OCI-LY3 (cell line): ENCODE results near the gene FRMPD2.

ENCODE experiments used
- EZH2phosphoT487 ChIP-seq: fragments of 200-600 bp; shearing (Covaris generic); IDR thresholded peaks from 2 replicates; pipeline ENCODE4 v1.6.1; 2018; ENCODE audit warnings: antibody characterized with exemption, mixed run types, low read depth
- TF ChIP-seq, protein P1 (sequence below): fragments of 200-600, 300-600 bp; sonication (generic); IDR thresholded peaks from 2 replicates; pipeline ENCODE4 v1.5.1; 2014; ENCODE audit warnings: antibody characterized with exemption, low read length, low read depth

DNA sequence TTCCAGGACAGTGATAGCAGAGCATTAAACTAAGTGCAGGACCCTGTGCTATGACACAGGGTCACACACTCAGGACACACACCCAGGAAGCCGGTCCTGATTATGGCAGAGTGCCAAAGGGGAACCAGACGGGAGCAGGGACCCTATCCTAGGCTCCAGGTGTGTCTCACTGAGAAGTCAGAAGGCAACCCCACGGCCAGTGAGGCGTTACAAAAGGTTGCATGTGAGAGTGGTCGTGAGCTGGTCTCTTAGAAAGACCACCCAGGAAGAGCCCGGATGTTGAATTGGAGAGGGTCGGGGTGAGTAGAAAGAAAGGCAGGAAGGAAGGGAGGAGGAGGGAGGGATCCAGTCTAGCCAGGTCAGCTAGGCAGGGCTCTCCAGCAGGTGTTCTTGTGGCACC, 31.0 kb downstream of the FRMPD2 start:
- TF ChIP-seq, protein P1, sequence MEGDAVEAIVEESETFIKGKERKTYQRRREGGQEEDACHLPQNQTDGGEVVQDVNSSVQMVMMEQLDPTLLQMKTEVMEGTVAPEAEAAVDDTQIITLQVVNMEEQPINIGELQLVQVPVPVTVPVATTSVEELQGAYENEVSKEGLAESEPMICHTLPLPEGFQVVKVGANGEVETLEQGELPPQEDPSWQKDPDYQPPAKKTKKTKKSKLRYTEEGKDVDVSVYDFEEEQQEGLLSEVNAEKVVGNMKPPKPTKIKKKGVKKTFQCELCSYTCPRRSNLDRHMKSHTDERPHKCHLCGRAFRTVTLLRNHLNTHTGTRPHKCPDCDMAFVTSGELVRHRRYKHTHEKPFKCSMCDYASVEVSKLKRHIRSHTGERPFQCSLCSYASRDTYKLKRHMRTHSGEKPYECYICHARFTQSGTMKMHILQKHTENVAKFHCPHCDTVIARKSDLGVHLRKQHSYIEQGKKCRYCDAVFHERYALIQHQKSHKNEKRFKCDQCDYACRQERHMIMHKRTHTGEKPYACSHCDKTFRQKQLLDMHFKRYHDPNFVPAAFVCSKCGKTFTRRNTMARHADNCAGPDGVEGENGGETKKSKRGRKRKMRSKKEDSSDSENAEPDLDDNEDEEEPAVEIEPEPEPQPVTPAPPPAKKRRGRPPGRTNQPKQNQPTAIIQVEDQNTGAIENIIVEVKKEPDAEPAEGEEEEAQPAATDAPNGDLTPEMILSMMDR = no peak
- TF ChIP-seq EZH2phosphoT487 = no peak
